GM21526 (cell line): ENCODE data around the gene SCARB1.

ENCODE experiments used
- ATAC-seq: cut with Tn5 transposase; IDR thresholded peaks from one replicate; pipeline ENCODE4 v1.9.1; 2021; ENCODE audit warnings: moderate library complexity; ENCODE audit not compliant: unreplicated experiment, low FRiP score

SCARB1 gene

DNA sequence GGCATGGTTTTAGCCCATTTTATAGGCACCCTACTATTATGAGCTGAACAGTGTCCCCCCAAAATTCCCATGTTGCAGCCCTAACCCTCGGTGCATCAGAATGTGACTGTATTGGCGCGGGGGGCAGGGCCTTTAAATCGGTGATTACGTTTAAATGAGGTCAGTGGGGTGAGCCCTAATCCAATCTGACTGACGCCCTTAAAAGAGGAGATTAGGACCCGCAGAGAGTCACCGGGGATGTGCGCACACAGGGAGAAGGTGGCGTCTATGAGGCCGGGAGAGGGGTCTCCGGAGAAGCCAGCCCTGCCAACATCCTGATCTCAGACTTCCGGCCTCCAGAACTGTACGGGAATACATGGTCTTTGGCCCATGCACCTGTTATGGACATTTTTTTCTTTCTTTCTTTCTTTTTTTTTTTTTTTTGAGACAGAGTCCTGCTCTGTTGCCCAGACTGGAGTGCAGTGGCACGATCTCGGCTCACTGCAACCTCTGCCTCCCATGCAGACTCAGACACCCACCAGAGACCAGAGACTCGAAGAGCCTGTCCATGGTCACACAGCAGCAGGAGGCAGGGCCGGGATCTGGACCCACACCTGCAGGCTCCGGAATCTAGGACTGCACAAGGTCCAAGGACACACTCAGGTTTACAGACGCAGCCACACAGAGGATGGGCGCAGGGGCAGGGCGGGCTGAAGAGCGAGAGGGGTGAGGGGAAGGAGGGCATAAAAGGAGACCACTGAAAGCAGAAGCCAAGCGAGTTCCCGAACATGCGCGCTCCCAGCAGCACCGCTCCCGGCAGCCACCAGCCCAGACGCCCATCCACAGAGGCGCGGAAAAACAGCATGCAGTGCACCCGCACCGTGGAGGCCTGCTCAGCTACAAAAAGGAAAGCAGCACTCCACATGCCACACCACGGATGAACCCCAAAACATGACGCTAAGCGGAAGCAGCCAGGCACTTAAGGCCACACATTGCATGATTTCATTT, 19.0 kb downstream of the SCARB1 start:
- ATAC-seq, result no peak

DNA sequence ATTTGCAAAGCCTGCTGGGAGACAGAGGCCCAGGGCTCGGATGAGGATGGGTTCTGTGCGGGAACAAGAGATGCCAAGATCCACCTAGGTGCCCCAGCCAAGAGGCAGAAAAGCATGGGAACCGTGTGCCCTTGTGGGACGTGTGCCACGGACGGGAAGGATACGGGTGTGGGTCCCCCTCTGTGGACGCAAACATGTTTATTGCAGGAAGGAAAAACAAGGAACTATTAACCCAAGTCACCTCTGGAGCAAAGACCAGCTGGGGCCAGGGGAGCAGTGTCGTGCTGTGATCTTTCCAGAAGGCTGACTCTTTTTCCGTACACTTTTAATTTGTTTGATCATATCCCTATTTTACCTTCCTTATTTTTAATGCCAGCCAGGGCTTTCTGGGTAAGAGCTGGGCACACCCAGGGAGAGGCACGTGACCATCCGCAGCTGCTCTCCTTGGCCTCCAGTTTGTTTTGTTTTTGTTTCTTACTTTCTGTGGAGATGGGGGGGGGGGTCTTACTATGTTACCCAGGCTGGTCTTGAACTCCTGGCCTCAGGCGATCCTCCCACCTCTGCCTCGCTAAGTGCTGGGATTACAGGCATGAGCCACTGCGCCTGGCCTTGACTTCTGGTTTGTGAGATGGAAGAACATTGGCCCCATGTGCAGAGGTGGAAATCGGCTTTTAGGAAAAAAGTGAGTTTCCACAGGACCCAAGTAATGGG, 20.7 kb downstream of the SCARB1 start:
- ATAC-seq, result no peak

DNA sequence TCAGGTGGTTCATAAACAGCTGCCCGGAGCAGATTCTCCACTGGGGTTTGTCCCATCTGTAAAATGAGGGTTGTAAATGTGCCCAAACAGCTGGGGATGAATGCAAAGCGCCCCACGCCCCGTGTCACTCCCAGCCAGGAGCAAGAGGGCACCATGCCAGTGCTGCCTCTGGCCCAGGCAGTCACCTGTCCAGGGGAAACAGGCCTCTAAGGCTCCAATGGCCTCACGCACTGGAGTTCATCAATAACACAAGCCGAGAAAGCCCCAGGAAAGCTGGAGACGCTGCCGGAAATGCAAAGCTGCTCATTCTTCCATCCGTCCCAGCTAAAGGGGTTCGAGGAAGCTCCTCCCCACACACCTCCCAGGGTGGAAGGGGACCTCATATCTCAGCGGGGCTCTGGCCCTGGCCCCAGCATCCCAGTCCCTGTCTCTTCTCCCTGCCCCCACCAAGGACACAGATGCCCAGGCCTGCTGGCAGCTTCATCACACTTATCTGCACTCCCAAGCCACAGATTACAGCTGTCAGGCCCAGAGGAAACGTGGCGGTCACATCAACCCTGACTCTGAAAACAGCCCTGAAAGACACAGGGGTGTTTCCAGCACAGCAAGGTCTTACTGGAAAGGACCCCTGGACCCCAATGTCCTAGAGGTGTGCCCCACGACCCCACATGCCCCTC, 21.5 kb downstream of the SCARB1 start:
- ATAC-seq, result no peak

DNA sequence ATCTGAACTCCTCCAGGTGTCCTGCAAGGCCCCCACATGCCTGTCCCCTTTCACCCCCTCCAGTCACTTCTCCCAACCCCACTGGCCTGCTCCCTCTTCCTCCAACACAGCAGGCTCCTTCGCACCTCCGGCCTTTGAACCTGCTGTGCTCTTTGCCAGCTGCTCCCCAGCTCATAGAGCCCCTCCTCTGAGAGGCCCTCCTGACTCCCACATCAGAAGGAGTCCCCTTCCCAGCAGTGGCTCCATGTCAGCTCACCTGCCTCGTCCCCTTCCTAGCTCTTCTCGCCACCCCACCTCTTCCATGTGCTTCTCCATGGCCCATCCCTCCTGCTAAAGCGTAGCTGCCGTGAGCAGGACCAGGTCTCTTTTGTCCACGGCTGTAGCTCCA, 22.1 kb downstream of the SCARB1 start:
- ATAC-seq, result no peak

DNA sequence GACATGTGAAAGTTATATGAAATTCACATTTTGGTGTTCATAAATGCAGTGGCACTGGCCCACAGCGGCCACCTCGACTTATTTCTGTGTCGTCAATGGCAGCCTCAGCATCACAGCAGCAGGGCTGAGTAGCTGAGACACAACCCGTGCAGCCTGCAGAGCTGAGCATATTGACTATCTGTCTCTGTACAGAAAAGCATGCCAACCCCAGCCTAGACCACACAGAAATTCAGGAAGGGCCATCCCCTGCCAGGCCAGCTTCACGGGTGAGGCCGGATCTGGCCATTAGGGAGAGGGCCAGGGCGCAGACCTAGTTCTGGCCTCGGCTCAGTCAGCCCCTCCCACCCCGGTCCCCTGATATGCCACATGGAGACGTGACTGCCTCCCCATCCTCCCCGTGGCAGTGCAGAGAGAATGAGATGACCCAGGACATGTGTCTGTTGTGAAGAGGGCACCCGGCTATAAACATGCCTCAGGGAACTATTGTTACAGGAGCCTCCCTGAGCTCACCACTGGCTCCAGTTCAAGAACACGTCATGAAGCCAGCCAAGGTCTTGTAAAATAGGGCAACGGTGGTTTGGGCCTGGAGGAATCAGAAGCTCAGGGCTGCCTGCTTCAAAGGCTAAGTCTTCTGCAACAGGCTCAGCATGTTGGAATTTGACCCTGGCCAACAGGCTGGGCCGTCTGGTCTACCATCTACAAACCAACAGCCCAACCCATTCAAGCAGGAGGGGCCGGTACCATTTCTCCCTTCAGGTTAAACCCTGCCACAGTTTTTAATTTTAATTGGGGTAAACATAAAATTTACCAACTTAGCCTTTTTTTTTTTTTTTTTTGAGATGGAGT, 25.5 kb downstream of the SCARB1 start:
- ATAC-seq, result no peak

DNA sequence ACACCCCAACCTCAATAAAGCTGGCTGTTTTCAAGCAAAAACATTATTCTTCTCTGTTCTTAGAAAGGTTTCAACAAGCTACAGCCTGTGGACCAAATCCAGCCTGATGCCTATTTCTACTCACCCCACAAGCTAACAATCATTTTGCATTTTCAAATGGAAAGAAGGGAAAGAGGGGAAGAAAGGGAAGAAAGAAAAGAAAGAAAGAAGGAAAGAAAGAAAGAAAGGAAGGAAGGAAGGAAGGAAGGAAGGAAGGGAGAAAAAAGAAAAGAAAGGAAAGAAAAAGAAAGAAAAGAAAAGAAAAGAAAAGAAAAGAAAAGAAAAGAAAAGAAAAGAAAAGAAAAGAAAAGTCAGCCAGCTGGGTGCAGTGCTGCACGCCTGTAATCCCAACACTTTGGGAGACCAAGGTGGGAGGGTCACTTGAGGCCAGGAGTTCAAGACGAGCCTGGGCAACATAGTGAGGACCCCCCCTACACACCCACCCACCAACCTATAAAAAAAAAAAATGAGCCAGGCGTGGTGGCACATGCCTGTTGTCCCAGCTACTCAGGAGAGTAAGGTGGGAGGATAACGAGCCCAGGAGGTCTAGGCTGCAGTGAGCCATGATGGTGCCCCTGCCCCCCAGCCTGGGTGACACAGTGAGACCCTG, 26.3 kb downstream of the SCARB1 start:
- no peak for ATAC-seq

DNA sequence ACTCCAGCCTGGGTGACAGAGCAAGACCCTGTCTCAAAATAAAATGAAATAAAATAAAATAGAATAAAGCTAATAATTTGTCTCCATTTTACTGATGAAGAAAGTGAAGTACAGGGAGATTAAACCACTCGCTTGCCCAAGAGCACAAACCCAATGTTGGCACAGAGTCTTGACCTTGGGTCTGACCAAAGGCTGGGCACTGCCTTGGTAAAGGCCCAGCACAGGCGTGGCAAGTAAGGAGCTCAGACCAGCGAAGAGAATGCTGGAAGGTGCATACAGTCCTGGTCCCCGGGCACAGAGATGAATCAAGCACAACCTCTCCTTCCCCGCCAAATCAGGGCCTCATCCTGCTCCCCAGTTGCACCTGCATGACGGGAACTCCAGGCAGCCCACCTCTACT, 26.9 kb downstream of the SCARB1 start:
- no peak for ATAC-seq

DNA sequence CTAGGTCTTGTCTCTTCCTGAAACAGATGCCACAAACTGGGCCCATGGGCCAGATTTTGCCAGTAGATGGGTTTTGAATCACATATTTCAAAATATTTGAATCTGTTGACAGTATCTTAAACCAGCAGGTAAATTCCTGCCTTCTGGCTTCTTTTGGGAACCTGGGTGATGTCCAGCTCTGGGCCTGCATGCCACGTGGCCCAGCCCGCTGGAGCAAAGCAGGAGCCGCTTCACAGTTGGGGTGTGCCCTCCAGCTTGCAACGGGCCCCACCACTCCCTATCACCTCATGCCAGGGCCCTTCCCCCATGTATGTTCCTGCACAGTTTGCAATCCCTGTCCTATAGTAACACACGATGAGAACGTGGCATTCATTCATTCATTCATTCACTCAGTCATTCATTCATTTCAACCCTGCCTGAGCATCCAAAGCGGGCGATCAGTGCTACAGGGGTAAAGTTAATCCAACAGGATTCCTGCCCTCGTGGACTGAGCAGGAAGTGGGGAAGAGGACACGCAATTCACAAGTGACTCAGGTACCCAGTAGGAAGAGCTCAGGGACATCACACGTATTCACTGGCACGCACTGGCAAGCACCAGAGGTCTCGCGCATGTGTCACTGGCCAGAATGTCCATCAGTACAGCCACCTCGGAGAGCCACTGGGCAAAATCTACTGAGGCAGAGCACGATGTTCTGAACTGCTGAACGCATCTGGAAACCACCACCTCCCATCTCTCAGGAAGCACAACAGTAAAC, 27.8 kb downstream of the SCARB1 start:
- no peak for ATAC-seq

DNA sequence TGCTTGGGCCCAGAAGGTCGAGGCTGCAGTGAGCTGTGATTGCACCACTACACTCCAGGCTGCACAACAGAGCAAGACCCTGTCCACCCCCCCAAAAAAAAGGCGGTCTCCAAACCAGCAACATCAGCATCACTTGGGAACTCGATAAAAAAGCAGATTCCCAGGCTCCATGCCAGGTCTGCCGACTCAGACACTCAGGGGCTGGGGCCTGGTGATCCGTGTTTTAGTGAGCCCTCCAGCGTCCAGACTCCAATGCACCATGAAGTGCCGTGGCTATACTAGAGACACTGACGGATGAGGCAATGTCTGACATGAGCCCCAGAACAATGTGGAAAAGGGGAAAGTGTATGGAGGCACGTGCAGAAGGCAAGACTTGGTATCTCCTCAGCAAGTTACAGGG, 28.8 kb downstream of the SCARB1 start:
- ATAC-seq, result no peak

DNA sequence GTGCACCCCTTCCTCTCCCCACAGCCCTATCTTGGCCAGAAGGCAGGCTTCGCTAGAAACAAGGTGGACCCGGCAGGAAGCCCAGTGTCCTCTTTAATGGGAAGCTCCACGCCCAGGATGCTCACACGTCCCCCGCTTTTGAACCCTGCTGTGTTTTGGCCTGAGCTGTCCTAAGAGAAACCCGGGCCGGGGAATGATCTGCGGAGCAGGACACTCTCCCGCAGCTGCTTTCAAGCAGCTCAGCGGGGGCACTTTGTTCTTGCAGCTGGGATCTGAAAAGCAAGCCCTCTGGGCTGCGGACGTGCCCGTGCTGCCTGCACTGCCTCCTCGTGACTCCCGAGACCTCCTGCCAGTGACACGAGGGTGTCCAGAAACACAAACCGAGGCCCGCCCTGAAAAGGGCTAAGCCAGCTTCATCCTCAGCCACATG, 30.0 kb downstream of the SCARB1 start:
- no peak for ATAC-seq

DNA sequence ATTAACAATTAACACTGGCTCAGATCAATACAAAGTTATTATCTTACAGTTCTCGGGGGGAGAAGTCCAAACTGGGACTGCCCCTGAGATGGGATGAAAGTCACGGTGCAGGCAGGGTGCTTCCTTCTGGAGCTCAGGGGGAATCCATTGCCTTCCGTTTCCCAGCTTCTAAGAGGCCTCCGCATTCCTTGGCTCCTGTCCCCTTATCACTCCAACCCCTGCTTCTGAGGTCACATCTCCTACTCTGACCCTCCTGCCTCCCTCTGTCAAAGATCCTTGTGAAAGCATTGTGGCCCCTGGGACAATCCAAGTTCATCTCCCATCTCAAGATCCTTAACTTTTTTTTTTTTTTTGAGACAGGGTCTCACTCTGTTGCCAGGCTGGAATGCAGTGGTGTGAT, 30.8 kb downstream of the SCARB1 start:
- no peak for ATAC-seq

DNA sequence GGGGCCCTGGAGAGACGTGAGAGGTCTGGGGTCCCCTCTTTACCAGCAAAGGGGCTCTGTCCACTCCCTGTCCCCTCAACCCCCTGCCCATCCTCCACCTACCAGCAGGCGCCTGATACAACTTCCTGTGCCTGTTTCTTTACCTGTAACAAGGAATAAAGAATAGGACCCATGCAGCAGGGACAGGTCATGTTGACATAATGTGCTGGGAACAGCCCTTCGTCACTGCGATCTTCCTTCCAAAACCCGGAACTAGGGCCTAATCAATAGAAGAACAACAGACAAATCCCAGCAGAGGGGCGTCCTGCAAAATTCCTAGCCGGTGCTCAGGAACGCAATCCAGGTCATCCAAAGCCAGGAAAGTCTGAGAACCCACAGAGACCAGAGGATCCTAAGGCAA, 32.1 kb downstream of the SCARB1 start:
- ATAC-seq, result no peak

DNA sequence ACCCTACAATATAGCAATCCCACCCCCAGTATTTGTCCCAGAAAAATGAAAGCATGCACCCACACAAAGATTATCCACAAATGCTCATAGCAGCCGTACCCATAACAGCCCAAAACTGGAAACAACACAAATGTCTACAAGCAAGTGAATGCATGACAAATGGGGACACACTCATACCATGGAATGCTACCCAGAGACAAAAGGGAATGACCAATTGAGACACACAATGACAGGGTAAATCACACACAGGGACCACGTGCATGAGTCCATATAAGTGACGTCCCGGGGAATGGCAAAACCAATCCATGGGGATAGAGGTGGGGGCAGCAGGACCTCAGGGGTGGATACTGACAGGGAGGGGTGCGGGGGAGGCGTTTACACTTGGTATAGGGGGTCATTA, 33.4 kb downstream of the SCARB1 start:
- no peak for ATAC-seq

DNA sequence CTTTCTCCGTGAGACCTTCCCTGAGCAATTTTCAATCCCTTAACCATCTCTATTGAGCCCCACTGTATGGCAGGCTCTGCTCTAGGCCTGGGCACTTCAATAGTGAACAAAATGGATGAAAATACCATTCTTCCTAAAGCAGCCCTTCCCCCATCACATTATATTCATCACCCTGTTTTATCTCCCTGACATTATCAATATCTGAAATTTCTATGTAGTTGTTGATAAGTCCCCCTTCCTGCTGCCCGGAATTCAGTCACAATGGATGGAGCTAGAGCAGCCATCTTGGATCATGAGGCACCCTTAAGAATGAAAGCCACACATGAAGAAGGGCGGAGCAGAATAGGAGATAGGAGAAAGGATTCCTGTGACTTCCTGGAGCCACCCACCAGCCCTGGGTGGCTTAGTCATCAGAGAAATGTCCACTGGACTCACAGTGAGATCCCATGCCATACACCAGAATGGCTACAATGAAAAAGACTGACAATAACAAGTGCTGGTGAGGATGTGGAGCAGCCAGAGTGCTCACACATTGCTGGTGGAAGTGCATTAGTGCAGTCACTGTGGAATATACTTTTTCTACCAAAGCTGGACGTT, 33.9 kb downstream of the SCARB1 start:
- no peak for ATAC-seq

DNA sequence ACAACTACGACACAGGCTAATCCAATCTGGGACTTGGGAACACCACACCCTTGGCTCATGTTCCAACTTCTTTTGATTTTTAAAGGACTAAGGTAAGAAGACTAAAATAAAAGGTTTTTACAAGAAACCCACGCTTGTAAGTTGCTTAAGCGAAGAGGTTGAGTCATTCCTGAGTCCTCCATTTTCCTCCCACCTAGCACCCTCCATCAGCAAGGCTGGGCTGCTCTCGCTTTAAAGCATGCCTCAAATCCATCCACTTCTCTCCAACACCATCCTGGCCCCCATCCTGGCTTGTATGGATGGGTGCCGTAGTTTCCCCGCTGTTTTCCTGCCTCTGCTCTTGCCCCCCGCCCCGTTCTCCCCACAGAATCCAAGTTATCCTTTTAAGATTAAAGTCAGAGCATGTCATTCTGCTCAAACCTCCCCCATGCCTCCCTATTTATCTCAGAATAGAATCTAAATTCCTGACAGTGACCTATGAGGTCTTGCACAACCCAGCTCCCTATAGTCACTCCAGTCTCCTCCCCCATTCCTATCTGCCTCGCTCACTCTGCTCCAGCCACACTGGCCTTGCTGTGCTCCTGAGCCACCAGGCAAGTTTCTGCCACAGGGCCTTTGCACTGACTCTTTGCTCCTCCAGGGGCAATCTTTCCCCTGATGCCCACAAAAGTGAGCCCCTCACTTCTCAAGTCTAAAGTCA, 34.5 kb downstream of the SCARB1 start:
- ATAC-seq, result no peak

DNA sequence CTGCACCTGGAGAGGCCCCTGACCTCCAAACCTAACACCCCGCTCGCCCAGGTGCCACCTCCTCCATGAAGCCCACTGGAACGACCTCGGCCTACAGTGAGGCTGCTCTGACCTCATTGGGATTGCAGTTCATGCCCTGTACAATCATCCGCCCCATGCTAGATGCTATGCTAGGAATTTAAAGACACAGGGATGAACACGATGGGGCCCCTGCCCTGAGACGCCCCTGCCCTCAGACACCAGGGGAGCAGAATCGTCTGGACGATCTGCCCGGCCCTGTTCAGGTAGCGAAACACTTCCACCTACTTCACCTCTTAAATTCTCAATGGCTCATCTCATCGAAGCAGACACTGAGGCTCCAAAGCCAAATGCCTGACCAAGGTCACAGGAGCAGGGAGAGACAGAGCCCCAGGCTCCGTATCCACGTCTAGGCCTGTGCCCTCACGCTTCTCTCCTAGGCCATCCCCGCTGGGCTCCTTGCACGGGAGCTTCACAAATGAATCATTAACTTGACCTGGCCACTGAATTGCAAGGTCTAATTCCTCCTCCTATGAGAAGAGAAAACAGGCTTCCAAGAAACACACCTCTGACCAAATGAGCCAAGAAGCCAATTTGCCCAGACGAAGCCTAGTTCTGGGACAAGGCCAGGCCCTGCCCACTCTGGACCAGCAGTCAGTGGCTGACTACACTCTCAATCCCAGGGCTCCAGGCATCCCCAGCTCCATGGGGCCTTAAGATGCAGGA, 35.2 kb downstream of the SCARB1 start:
- no peak for ATAC-seq

DNA sequence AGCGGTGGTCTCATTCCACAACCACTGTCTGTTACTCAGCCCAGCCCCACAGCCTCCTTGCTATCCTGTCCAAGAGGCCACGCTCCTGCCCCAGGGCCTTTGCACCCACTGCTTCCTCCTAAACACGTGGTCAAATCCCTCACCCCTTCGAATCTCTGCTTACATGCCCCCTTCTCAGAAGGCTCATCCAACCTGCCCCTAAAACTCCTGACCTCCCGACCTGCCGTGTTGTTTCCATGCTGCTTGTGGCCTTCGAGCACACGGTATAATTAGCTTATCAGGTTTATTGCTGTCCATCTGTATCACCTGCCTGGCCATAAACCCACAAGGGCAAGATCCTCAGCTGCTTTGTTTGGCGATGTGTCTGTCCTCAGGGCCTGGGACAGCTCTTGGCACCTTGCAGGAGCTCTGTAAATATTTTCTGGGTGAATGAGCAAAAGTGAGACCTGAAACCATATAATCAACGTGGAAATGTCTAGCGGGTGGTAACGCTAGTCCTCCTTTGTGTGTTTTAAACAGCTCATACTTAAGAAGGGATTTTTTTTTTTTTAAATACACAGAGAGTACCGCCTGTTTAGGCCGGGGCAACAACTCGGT, 36.0 kb downstream of the SCARB1 start:
- no peak for ATAC-seq
